Stimulated activated memory B cell treated with anti-CD40 and anti-IgM and Interleukin-4, amounts not matched to agents 10 μg/mL and 1 μg/mL and 100 μg/mL, for 72 hours (primary cell): ENCODE data around the gene TENM3.

Experiments used
- ATAC-seq: fragments of 150-1000 bp; cut with Tn5 transposase; 2 replicates; pipeline ENCODE4 v1.10.0; 2021
- H3K27ac Mint-ChIP-seq: one replicate; pipeline ENCODE4 v1.8.0; 2022; ENCODE audit warnings: mild to moderate bottlenecking, mixed read lengths
- H3K27me3 Mint-ChIP-seq: one replicate; pipeline ENCODE4 v1.8.0; 2022; ENCODE audit warnings: mixed read lengths
- H3K36me3 Mint-ChIP-seq: one replicate; pipeline ENCODE4 v1.8.0; 2022; ENCODE audit warnings: mixed read lengths
- H3K4me1 Mint-ChIP-seq: one replicate; pipeline ENCODE4 v1.8.0; 2022; ENCODE audit warnings: mixed read lengths
- H3K4me3 Mint-ChIP-seq: one replicate; pipeline ENCODE4 v1.8.0; 2022; ENCODE audit warnings: mild to moderate bottlenecking, moderate library complexity, mixed read lengths
- H3K9me3 Mint-ChIP-seq: one replicate; pipeline ENCODE4 v1.8.0; 2022; ENCODE audit warnings: mixed read lengths

The TENM3 gene

DNA sequence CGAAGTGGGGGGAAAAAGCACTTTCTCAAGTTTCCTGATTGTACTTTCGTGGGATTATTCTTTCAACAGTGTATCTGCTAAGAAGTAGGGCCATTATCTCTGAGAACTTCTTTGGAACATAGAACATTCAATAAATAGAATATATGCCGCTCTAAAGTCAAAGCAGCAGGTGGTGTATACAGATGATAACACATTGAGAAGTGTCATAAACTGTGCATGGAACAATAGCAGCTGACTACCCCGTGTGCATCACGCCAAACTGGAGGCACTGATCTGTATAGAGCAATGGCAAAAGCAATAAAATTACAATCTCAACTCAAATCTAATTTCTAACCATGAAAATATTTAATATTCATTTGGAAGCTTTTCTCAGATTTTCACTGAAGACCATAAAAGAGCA is 498.7 kb downstream of the TENM3 start:
- Mint-ChIP-seq H3K4me3 (no peak overlapping the region), H3K36me3 (no peaks in the 10 kb centered on the region), H3K27ac (no peak overlapping the region), H3K4me1 (no peaks in the 10 kb centered on the region), H3K9me3 (peaks cover 3% of the 10 kb centered on the region), H3K27me3 (no peaks in the 10 kb centered on the region)
- no peak for ATAC-seq

DNA sequence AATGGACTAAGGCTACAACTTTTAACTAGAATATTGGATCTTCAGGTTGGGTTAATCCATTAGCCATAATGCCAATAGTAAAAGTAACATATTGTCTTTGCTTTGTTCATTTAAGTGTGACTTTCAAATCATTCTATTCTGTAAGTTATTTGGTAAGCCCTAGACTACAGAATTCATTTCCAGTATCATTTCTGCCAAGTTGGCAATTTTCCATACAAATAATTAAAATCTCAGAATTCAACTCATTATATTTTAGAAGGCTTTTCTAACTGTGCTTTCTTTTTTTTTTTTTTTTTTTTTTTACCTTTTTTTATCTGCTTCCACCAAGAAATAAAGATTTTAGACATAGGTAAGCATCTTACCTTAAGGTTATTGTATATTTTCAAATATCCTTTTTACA is 500.6 kb downstream of the TENM3 start:
- H3K27ac Mint-ChIP-seq = no peak overlapping the region
- H3K4me3 Mint-ChIP-seq = no peak overlapping the region
- H3K27me3 Mint-ChIP-seq = no peaks in the 10 kb centered on the region
- ATAC-seq = no peak
- no peaks in the 10 kb centered on the region for H3K4me1 Mint-ChIP-seq
- peaks cover 3% of the 10 kb centered on the region for H3K9me3 Mint-ChIP-seq
- no peaks in the 10 kb centered on the region for H3K36me3 Mint-ChIP-seq

DNA sequence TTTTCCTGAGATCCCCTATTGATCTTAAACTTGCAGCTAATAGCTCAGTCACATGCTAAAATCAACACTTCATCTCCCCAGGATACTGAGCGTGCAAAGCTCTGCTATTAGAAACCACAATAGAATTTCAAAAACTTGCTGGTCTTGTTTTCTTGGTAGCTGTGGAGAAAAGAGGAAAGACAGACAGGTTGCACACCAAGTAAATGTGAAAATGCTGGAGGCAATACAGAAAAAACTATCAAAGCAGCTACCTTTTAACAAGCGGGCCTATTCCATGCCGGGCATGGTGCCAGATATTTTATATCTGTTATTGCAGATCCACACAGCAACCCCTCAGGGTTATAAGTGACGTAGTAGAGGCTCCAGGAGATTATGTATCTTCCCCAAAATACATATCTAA is 502.0 kb downstream of the TENM3 start:
- Mint-ChIP-seq H3K9me3 (peaks cover 3% of the 10 kb centered on the region), H3K36me3 (no peaks in the 10 kb centered on the region), H3K4me3 (no peak overlapping the region), H3K27ac (no peak overlapping the region), H3K4me1 (no peaks in the 10 kb centered on the region), H3K27me3 (no peaks in the 10 kb centered on the region)
- no peak for ATAC-seq

DNA sequence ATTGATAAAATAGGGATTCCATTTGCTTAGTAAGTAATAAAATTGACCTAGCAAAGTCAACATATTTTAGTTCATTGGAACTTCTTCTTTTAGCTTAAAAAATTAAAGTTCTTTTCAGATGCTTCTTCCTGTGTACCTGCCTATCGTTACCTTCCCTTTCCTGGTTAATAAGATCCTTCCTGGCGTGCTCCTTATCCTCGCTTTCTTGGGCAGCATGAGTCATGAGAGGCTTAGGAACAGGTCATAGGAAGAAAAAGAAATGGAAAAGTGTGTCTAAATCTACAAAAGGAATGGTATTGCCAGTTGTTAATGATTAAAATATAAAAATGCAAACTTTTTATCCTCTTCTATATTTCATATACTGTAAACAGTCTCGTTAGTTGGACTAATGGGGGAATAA is 503.7 kb downstream of the TENM3 start:
- no peak for ATAC-seq
- Mint-ChIP-seq H3K27me3 (no peaks in the 10 kb centered on the region), H3K36me3 (no peaks in the 10 kb centered on the region), H3K4me3 (no peak overlapping the region), H3K9me3 (peaks cover 3% of the 10 kb centered on the region), H3K27ac (no peak overlapping the region), H3K4me1 (no peaks in the 10 kb centered on the region)

DNA sequence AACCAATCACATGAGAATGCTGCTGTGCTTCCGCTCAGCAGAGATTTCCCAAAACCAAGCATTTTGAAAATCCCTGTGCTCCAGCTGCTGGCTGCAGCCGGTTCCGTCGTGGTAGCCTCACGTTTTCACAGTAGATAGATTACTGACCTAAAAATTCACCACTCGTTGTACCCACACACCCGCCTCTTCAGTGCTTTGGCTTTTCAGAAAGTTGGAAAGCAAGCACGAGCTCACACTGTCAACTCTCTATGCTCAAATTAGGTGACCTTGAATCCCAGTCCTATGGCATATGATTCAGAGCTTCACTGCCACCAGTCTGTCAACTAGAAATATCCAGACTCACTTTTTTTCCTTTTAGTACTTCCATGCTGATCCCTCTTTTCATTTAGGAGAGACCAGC is 505.1 kb downstream of the TENM3 start:
- Mint-ChIP-seq H3K27me3 (no peaks in the 10 kb centered on the region), H3K27ac (no peak overlapping the region), H3K4me1 (no peaks in the 10 kb centered on the region), H3K4me3 (no peak overlapping the region), H3K9me3 (peaks cover 3% of the 10 kb centered on the region), H3K36me3 (no peaks in the 10 kb centered on the region)
- ATAC-seq = no peak

DNA sequence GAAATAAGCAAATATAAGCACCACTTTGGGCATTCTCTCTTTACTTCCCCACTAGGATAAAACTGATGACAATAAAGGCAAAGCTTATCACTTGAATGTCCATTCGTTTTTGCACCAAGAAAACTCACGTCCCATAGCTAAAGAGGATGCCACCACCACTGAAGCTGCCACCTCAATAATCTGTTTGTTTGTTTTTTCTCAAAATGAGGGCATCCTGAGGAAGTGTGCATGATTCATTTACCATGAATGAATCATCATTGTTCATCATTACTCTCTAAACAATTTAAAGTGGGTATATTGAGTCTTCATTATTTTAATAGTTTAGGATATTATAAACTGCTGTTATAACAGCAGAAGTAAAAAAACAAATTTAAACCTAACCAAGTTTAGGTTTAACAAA is 505.7 kb downstream of the TENM3 start:
- H3K9me3 Mint-ChIP-seq = peaks cover 3% of the 10 kb centered on the region
- ATAC-seq = no peak

DNA sequence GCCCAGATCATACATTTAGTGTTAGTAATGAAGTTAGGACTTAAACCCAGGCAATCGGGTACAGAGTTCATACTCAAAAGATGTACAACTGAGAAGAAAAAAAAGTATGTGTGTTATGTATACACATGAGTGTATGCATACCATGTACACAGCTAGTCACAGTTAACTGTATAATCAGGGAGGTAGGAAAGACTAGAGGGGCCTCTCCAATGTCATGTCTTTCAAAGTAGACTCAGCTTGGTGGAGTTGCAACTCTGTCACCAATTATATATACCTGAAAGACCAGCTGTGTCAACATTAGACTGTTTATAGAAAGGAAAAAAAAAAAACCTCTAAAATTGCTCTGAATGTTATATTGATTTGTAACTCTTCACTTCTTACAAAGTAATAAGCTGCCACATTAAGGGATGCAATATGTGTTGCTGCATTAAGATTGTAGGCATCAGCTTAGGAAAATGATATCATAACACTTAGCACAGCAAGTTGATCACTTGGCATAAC is 506.5 kb downstream of the TENM3 start:
- no peak for ATAC-seq
- Mint-ChIP-seq H3K36me3 (no peaks in the 10 kb centered on the region), H3K27ac (no peak overlapping the region)

More for the DNA sequence above, 505.7 kb downstream of the TENM3 start:
- Mint-ChIP-seq H3K27me3 (no peaks in the 10 kb centered on the region), H3K27ac (no peak overlapping the region), H3K4me3 (no peak overlapping the region), H3K4me1 (no peaks in the 10 kb centered on the region), H3K36me3 (no peaks in the 10 kb centered on the region)

DNA sequence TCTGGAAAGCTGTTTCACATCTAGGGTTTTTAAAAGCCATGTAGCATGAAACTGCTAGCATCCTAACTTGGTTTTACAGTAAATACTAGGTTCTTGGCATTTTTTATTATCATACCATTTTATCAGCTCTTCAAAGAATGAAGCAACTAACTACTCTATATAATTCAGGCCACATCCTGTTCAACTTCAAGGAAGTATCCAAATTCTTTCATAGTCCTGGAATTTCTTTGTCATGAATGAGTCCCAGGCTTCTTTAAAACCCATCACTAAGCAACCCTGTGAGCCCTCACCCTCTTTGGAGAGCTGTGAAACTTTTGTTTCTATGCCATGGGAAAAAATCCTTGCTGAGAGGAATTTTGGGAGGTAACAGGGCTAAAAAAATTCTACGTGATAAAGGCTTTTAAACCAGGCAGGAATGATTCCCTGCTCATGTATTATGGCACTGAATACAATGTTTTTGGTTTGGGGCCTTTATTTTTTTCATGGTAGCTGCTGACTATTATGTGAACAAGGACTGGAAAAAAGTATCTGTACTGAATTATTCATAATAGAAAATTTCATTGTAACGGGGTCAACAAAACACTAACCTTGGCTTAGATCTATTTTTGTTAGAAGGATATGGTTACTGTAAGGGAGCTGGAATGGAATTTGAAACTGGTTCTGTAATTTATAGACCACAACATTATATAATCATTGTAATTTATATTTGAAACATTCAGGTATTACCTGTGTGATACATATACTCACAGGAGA is 509.1 kb downstream of the TENM3 start:
- no peak for ATAC-seq
- Mint-ChIP-seq H3K4me3 (no peak overlapping the region), H3K27me3 (no peaks in the 10 kb centered on the region), H3K27ac (no peak overlapping the region), H3K36me3 (no peaks in the 10 kb centered on the region), H3K4me1 (no peaks in the 10 kb centered on the region), H3K9me3 (no peaks in the 10 kb centered on the region)

More for the DNA sequence above, 506.5 kb downstream of the TENM3 start:
- no peak overlapping the region for H3K4me3 Mint-ChIP-seq
- no peaks in the 10 kb centered on the region for H3K27me3 Mint-ChIP-seq
- no peaks in the 10 kb centered on the region for H3K4me1 Mint-ChIP-seq
- peaks cover 3% of the 10 kb centered on the region for H3K9me3 Mint-ChIP-seq

DNA sequence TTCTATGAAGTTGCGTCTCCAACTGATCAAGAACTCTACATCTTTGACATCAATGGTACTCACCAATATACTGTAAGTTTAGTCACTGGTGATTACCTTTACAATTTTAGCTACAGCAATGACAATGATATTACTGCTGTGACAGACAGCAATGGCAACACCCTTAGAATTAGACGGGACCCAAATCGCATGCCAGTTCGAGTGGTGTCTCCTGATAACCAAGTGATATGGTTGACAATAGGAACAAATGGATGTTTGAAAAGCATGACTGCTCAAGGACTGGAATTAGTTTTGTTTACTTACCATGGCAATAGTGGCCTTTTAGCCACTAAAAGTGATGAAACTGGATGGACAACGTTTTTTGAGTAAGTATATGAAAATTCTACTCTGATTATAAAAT is 511.7 kb downstream of the TENM3 start:
- H3K4me1 Mint-ChIP-seq = no peaks in the 10 kb centered on the region
- H3K4me3 Mint-ChIP-seq = no peak overlapping the region
- H3K27ac Mint-ChIP-seq = no peak overlapping the region
- H3K36me3 Mint-ChIP-seq = no peaks in the 10 kb centered on the region
- H3K27me3 Mint-ChIP-seq = no peaks in the 10 kb centered on the region
- ATAC-seq = no peak
- no peaks in the 10 kb centered on the region for H3K9me3 Mint-ChIP-seq

DNA sequence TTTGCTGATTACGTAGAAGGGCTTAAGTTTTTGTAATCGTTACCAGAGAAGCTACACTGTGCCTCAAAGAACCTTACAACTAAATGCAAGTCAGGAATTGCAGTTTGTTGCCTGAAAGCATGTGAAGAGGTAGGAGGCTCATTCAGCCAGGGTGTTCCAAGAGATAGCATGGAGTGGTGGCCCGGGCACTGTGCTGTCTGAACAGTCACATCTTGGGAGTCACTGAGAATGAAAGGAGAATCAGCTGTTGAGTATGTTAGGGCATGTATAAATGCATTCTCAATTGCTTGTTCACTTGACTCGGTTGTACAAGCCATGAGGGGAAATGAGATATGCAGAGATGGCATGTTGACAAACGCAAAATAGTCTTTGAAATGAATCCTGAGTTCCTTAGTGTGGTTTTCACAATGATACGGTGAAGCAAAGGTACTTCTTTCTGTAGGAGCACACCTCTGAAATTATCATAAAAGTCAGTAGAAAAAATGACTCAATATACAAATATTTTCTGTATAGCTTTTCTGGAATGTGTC is 513.0 kb downstream of the TENM3 start:
- Mint-ChIP-seq H3K27me3 (no peaks in the 10 kb centered on the region), H3K4me1 (no peaks in the 10 kb centered on the region), H3K9me3 (no peaks in the 10 kb centered on the region), H3K27ac (no peak overlapping the region), H3K36me3 (no peaks in the 10 kb centered on the region), H3K4me3 (no peak overlapping the region)
- ATAC-seq = no peak

DNA sequence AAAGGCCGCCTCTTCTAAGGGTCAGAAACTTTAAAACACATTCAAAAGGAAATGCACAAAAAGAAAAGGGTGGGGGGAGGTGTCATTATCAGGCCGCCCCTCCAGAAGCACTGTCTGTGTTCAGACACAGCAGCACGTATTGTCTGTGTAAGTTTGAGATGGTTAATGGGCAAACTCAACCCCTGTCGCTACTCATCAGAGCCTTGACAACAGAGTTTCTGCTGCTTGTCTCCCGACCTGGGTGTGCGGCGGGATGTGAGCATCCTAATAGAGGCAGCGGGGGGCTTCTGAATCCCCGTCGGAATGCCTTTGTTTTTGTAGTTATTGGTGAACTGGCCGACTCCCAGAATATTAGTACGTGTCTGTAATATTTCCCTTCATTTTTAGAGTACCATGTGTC is 515.1 kb downstream of the TENM3 start:
- ATAC-seq = no peak
- no peaks in the 10 kb centered on the region for H3K36me3 Mint-ChIP-seq
- no peak overlapping the region for H3K27ac Mint-ChIP-seq
- no peaks in the 10 kb centered on the region for H3K9me3 Mint-ChIP-seq
- H3K27me3 Mint-ChIP-seq = no peaks in the 10 kb centered on the region
- no peaks in the 10 kb centered on the region for H3K4me1 Mint-ChIP-seq
- H3K4me3 Mint-ChIP-seq = no peak overlapping the region

DNA sequence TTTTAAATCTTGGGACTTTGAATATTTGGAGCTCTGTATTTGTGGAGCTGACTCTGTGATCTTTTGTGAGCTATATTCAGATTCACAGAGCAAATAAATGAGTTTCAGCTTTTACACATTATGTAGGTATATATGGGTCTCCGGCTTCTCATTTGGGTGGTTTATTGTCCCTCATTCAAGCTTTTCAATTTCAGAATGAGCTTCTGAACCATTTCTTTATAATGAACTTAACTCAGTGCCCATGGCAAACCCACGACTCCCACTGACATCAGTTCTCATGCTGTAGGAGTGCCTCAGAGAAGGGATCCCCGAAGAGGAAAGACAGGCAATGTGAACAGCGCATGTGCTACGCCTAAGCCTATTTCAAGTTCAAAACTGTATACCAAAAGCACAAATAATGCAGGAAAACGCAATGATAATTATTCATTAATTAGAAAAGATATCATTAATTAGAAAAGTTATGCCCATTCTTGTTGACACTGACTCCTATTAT is 517.4 kb downstream of the TENM3 start:
- Mint-ChIP-seq H3K27me3 (no peaks in the 10 kb centered on the region), H3K9me3 (no peaks in the 10 kb centered on the region), H3K27ac (no peak overlapping the region), H3K4me3 (no peak overlapping the region), H3K36me3 (no peaks in the 10 kb centered on the region), H3K4me1 (no peaks in the 10 kb centered on the region)
- no peak for ATAC-seq

DNA sequence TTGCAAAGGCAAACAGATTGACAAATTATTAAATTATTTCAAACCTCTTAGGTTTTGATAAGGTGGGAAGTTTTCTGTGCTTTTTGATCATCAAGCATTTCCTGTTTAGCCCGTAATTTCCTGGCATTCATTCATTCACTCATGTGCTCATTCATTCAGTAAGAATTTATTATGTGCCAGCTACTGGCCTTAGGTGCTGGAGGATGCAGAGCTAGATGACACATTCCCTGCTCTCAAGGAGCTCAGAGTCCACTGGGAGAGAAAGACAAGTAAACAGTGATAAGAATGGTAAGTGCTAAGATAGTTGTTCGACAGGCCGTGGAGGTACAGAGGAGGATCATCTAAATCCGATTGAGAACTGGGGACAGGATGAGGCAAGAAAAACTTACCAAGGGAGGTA is 520.9 kb downstream of the TENM3 start:
- Mint-ChIP-seq H3K4me1 (no peaks in the 10 kb centered on the region), H3K36me3 (no peaks in the 10 kb centered on the region), H3K9me3 (no peaks in the 10 kb centered on the region), H3K4me3 (no peak overlapping the region), H3K27me3 (no peaks in the 10 kb centered on the region), H3K27ac (no peak overlapping the region)
- no peak for ATAC-seq

DNA sequence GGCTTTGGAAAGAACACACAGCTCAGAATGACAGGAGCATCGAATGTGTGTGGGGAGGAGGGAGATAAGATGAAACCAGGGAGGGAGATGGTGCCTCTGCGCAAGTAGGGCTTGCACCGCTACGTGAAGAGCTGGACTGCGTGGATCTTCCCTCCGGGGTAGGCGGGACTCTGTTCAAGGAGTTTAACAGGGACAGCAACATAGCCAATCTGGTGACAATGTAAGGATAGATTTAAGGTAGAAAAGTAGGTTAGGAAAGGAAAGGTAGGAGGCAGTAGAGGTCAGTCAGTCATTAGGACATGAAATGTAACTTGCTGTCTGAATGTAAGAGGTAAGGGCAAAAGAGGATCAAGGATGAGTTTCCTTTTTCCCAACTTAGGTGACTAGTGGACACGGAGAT is 521.4 kb downstream of the TENM3 start:
- no peak for ATAC-seq
- Mint-ChIP-seq H3K4me1 (no peaks in the 10 kb centered on the region), H3K27me3 (no peaks in the 10 kb centered on the region), H3K9me3 (no peaks in the 10 kb centered on the region), H3K4me3 (no peak overlapping the region), H3K36me3 (no peaks in the 10 kb centered on the region), H3K27ac (no peak overlapping the region)

DNA sequence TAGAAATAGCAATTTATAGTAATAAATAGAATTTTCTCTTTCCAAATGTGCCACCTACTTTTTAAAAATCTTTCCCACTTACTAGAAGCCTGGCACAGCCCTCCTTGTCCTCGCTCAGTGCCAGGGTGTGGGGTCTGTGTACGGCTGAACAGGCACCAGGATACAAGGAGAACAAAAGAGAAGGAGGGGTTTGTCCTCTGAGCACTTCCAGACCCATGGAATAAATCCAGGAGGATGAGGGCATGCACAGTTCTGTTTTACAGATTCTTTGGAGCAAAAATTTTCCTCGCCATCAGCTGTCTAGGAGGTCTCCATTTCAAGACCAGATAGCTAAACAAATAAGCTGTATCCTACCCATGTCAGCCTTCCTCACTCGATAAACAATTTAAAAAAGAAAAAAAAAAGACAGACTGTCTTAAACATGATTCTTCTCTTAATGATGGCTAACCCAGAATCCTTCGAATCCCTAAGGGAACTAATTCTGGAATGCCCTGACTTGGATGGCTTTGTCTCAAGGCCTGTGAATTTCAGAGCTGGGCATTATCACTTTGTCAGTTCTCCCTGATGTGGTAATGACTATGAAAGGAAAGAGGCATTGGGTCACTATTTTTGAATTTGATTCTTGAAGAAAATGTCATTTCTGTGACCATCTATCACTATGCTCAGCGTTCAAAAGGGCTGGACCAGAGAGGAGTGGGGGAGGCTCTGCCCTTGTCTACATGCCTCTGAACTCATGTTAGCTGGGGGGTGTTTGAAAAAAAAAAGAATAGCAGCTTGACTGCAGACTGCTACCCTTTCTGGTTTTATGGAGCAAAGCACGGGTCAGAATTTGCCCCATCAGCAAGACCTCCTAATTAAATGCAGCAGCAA is 523.0 kb downstream of the TENM3 start:
- no peaks in the 10 kb centered on the region for H3K27me3 Mint-ChIP-seq

More for the DNA sequence above, 523.0 kb downstream of the TENM3 start:
- Mint-ChIP-seq H3K4me1 (no peaks in the 10 kb centered on the region), H3K27ac (no peak overlapping the region), H3K36me3 (no peaks in the 10 kb centered on the region), H3K4me3 (no peak overlapping the region), H3K9me3 (no peaks in the 10 kb centered on the region)
- ATAC-seq = no peak
